ENCODE measurements around the gene SCAANT1. TPM values are rescaled to one million over a fixed set of nuclear protein-coding genes. Genes with fewer than 3 reads are reported as not detected.

SCAANT1 gene
- total RNA-seq, 1 donor from 2014 or later, result not detected

- Mint-ChIP-seq H3K4me1 (ENCODE audit: unreplicated experiment) (peaks cover 35% of the 10 kb centered on the region), H3K4me3 (peak overlapping the region; percentile 93), H3K27me3 (no peaks in the 10 kb centered on the region), H3K9me3 (no peaks in the 10 kb centered on the region), H3K36me3 (peaks cover 16% of the 10 kb centered on the region), H3K27ac (peak overlapping the region; percentile 95)
- peak; percentile 69 for DNase-seq (ENCODE audit: extremely low spot score, unreplicated experiment)
- TF ChIP-seq, protein P1, sequence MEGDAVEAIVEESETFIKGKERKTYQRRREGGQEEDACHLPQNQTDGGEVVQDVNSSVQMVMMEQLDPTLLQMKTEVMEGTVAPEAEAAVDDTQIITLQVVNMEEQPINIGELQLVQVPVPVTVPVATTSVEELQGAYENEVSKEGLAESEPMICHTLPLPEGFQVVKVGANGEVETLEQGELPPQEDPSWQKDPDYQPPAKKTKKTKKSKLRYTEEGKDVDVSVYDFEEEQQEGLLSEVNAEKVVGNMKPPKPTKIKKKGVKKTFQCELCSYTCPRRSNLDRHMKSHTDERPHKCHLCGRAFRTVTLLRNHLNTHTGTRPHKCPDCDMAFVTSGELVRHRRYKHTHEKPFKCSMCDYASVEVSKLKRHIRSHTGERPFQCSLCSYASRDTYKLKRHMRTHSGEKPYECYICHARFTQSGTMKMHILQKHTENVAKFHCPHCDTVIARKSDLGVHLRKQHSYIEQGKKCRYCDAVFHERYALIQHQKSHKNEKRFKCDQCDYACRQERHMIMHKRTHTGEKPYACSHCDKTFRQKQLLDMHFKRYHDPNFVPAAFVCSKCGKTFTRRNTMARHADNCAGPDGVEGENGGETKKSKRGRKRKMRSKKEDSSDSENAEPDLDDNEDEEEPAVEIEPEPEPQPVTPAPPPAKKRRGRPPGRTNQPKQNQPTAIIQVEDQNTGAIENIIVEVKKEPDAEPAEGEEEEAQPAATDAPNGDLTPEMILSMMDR (conservative IDR thresholded peaks at IDR 0.05), result no peak
Measured at GRCh38 chr3:63864008-63864964, 47.9 kb downstream of the SCAANT1 start.

DNA sequence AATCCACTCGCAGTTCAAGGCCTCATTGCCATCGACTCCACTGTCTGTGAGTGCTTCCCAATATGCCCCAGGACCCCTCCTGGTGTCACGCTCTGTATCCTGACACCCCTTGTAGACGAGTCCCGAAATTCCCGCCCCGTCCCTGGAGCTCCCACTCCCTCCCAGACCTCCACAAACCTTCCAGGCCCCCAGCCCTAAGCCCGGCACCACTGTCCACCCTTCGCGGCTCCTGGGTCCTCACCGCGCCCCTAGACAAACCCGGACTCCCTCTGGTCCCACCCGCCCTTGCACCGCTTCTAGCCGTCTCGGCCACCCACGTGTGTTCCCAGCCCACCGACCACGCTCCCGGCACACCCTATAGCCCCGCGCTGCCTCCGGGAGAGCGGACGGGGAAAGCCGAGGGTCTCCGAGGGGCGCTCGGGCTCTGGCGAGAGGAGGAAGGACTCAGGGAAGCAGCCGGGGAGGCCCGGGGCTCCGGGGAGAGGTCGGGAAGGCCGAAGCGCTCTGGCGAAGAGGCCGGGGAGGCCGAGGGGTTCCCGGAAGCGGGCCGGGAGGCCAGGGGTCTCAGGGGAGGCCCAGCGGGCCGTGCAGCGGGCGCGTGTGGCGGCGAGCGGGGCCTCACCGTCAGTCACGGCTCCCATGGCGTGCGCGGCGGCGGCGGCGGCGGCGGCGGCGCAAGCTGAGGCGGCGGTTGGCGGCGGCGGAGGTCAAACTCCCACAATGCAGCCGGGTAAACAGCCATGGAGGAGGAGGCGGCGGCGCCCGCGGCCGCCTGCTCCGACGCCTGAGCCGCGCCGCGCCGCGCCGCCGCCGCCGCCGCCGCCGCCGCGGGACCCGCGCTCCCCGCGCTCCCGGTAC, 48.8 kb downstream of the SCAANT1 start, which contains the start of the genes ATXN7 and THOC7:
Gene ATXN7, plus strand, starts transcription at position 718 of the 858 bp plus-strand sequence. CDS start 48,732 bp downstream, outside the sequence.
Gene THOC7, minus strand, starts transcription at position 656 of the 858 bp plus-strand sequence. Its CDS starts 15 bp downstream, at position 641.
- peak within 1 kb of the TSS; percentile 95 for H3K27ac Mint-ChIP-seq
- H3K9me3 Mint-ChIP-seq, result no peaks in the 10 kb centered on the region
- peaks cover 16% of the 10 kb centered on the region for H3K36me3 Mint-ChIP-seq
- H3K4me3 Mint-ChIP-seq, result peak within 1 kb of the TSS; percentile 93
- TF ChIP-seq, protein P1 (conservative IDR thresholded peaks at IDR 0.05), result no peak
- H3K4me1 Mint-ChIP-seq (ENCODE audit: unreplicated experiment), result peaks cover 40% of the 10 kb centered on the region
- peak; percentile 81 for DNase-seq (ENCODE audit: extremely low spot score, unreplicated experiment)
- H3K27me3 Mint-ChIP-seq, result no peaks in the 10 kb centered on the region

DNA sequence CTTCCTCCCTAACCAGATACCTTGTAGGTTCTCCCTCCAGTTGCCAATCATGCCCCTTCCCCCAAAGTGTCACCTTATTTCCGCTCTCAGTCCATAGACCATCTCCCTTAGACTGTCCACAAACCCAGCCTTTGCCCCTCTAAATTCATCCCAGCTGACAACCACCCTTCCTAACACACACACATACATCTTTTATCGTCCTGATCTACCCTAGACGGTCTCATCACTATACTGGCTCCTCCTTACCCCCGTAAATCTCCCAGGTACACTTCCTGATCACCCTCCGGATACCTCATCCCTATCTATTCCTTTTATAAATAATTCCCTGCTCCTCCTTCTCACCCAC, 49.4 kb downstream of the SCAANT1 start:
- H3K36me3 Mint-ChIP-seq, result peaks cover 16% of the 10 kb centered on the region
- peak overlapping the region; percentile 68 for H3K27ac Mint-ChIP-seq
- H3K4me1 Mint-ChIP-seq (ENCODE audit: unreplicated experiment), result peaks cover 40% of the 10 kb centered on the region
- H3K4me3 Mint-ChIP-seq, result peak overlapping the region; percentile 84
- no peak for DNase-seq (ENCODE audit: extremely low spot score, unreplicated experiment)
- H3K9me3 Mint-ChIP-seq, result no peaks in the 10 kb centered on the region
- TF ChIP-seq, protein P1 (conservative IDR thresholded peaks at IDR 0.05), result no peak
- no peaks in the 10 kb centered on the region for H3K27me3 Mint-ChIP-seq

Other genes with a start within 250 kb of the SCAANT1 start
- not detected in 2 replicates for gene C3orf49, start 93.1 kb downstream of the SCAANT1 start, total RNA-seq (ENCODE audit: low replicate concordance)
- 48.3 and 53.0 TPM in 2 replicates for gene THOC7, start 48.6 kb downstream of the SCAANT1 start, total RNA-seq (ENCODE audit: low replicate concordance)
- 18.6 and 19.8 TPM in 2 replicates for gene ATXN7, start 48.5 kb downstream of the SCAANT1 start, total RNA-seq (ENCODE audit: low replicate concordance)
- gene PSMD6, start 111.1 kb upstream of the SCAANT1 start, total RNA-seq (ENCODE audit: low replicate concordance), result 68.1 and 81.4 TPM in 2 replicates

All from type B pancreatic cell (in vitro differentiated cells).